Activated CD4-positive, CD25-positive, alpha-beta regulatory T cell treated with anti-CD3 and anti-CD28 coated beads, Interleukin-2, amount 50 U/mL, for 72 hours (primary cell): ENCODE data around the gene PAX2.

Experiments
- DNase-seq: peaks from one replicate; pipeline ENCODE4 v3.0.0; 2021

The PAX2 gene

GRCh38 chr10:100761191-100761590 lies 15.8 kb downstream of the PAX2 start:
- no peak for DNase-seq

- DNase-seq, result no peak
These were observed 17.8 kb downstream of the PAX2 start for GRCh38 chr10:100763043-100763747.

DNA sequence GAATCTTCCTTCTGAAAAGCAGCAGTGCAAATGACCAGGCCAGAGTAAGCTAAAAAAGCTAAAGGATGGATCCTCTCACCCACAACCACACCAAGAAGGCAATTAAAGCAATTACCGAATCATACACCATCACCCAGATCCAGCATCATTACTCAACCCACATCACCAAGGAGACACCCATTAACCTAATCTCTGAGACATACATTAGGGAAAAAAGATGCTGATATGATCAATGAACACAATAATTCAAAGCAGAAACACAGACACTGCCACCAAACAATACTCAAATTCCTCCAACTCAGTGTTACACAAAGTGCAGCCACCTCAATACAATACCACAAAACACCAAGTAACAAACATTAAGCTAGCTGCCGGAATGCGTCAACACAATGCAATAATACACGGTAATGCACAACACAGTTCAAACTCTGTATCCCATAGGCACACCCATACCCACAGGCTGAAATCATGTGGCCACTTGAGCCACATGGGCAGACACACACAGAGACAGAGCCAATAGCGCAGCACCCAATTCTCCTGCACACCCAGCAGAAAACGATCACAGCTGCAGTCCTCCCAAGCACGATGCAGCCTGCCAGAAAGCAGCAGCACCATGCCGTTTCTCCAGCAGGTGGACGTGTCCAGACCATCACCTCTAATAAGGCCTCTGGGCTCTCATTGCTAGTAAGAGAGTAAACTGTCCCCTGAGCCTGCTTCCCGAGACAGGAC lies 21.5 kb downstream of the PAX2 start:
- DNase-seq, result no peak

GRCh38 chr10:100767422-100767775 lies 22.0 kb downstream of the PAX2 start:
- no peak for DNase-seq

GRCh38 chr10:100769481-100769880 lies 24.1 kb downstream of the PAX2 start:
- no peak for DNase-seq

DNA sequence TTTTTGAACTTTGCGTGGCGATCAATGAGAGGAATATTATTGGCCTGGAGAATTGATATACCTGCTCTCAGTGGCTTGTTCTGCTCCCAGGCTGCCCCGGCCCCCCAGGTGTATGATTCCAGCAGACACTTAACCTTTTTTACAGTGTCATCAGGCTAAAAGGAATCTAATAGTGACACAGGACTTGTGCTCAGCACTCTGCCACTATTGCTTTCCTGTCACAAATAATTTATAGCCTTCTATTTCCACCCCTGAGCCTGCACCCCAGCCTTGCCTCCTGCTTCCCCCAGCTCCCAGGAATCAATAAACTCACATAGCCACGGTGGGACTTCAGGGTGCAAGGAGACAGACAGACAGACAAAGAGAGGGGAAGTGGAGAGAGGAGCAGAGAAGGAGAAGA lies 28.3 kb downstream of the PAX2 start:
- no peak for DNase-seq

- DNase-seq, result no peak
These were observed 28.8 kb downstream of the PAX2 start for GRCh38 chr10:100774223-100774622.

DNA sequence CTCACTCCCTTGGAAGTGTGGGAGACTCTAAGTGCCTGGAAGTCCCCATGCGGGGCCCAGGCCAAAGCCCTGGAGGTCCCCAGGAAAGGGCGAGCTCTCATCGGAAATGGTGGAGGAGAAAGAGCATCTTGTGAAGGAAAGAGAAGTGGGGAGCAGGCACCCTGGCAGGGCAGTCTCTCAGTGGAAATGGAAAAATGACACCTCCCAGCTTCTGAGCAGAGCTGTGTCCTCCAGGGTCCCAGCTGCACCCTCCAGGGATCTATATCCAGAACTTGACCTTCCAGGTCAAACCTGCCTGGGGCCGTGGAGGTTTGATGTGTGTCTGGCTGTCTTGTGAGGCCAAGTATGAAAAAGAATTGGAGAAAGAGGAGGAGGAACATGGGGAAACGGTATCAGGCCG lies 29.5 kb downstream of the PAX2 start:
- no peak for DNase-seq

DNA sequence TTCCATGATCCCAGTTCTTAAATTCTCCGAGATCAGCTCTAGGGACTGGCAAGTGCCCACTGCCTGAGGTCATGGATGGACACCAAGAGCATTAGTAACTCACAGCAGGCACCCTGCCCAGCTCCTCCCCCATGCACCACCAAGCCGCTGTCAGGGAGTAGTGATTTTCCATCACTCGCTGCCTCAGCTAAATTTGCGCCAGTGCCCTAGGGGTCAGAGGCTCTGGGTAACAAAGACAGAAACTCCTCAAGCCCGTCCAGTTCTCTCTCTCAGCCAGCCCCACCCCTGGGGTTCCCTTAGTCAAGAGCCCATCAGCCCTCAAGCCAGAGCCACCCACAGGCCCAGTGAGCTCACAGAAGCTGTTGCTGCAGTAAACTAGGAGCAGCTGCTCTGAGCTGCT lies 30.0 kb downstream of the PAX2 start:
- no peak for DNase-seq

GRCh38 chr10:100775871-100776270 lies 30.5 kb downstream of the PAX2 start:
- no peak for DNase-seq

GRCh38 chr10:100776671-100777070 lies 31.3 kb downstream of the PAX2 start:
- DNase-seq, result no peak

- DNase-seq, result no peak
These were observed 33.9 kb downstream of the PAX2 start for GRCh38 chr10:100779329-100779728.

DNA sequence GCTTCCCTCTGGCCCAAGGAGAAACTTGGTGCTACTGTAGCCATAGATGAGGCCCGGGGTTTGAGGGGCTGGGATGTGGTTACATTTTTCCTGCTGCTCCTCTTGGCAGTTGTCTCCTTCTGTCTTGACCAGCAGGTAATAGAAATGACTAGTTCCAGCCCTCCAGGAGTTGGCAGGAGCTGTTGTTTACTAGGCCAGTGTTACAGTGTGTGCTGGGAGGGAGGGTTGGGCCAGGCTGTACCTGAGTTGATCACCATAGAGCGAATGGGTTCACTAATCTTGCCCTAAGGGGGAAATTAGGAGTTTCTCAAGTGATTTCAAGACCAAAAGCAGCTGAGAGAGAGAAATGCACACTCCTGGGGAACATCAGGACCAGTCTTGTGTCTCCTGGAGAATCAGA lies 34.9 kb downstream of the PAX2 start:
- no peak for DNase-seq

- no peak for DNase-seq
These were observed 35.8 kb downstream of the PAX2 start for GRCh38 chr10:100781145-100781665.

- DNase-seq, result no peak
These were observed 37.3 kb downstream of the PAX2 start for GRCh38 chr10:100782461-100783244.

- no peak for DNase-seq
These were observed 38.7 kb downstream of the PAX2 start for GRCh38 chr10:100784126-100784525.

- DNase-seq, result no peak
These were observed 41.2 kb downstream of the PAX2 start for GRCh38 chr10:100786591-100786990.

DNA sequence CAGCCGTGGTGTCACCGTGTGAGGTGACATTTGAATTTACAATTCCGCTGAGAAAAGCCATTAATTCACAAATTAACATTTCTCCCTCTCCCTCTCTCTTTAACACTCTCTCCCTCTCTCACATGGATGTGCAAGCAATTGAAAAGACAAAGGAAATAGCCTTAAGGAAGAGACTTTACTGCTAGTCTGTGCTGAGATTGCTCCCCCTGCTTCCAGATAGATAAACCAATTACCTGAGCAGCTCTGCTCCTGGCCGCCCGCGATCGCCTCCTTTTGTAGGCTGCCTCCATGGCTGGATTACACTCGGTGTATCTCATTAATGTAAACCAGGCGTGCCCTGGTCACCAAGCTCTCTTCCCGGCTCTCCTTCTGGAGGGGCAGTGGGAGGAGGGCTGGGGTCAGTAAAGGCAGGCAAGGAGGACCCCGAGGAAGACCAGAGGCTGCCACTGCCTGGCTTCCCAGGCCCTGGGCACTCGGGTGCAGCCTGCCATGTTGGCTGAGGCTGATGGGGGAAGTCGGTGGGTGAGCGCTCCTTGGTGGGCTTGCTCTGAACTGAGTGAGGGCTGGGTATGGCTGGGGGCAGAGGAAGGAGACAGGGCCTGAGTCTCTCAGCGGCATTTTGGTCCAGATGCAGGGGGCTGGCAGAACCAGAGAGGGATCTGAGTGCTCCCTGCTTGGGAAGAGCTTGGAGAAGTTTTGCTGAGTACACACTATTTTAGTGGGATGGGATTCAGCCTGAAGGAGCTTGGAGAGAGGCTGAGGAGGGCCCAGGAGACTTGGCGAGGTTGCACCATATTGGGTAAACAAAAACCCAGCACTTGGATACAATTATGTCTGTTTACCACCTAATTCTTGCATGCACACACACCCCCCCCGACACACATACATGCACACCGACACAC lies 42.9 kb downstream of the PAX2 start:
- DNase-seq, result no peak

- no peak for DNase-seq
These were observed 45.4 kb downstream of the PAX2 start for GRCh38 chr10:100790761-100791208.

- DNase-seq, result no peak
These were observed 46.1 kb downstream of the PAX2 start for GRCh38 chr10:100791369-100792058.

- no peak for DNase-seq
These were observed 47.2 kb downstream of the PAX2 start for GRCh38 chr10:100792574-100792973.

GRCh38 chr10:100793055-100793454 lies 47.7 kb downstream of the PAX2 start:
- no peak for DNase-seq
